NCI-H2029 (cell line): Measurements from ENCODE around the gene CCDC78.

Experiments
- DNase-seq: peaks from one replicate; lab custom pipeline; 2025; lab: John Stamatoyannopoulos, UW

CCDC78 gene

GRCh38 chr16:710500-711075 lies 15.7 kb downstream of the CCDC78 start:
- no peak for DNase-seq

GRCh38 chr16:709566-710499 lies 16.4 kb downstream of the CCDC78 start:
- DNase-seq = peak; percentile 51

- no peak for DNase-seq
Observed at GRCh38 chr16:708959-709358, 17.3 kb downstream of the CCDC78 start.

- no peak for DNase-seq
Observed at GRCh38 chr16:708019-708418, 18.2 kb downstream of the CCDC78 start.

GRCh38 chr16:707062-707538 lies 19.1 kb downstream of the CCDC78 start:
- DNase-seq = no peak

GRCh38 chr16:706189-707061 lies 19.8 kb downstream of the CCDC78 start:
- DNase-seq = no peak

GRCh38 chr16:705431-706188 lies 20.6 kb downstream of the CCDC78 start, which contains the start of gene FBXL16:
Gene FBXL16 (minus strand): TSS chr16:705801. CDS start chr16:697405, 8,396 bp downstream.
- DNase-seq = no peak

GRCh38 chr16:704552-705380 lies 21.5 kb downstream of the CCDC78 start:
- no peak for DNase-seq

GRCh38 chr16:704047-704446 lies 22.2 kb downstream of the CCDC78 start:
- no peak for DNase-seq

GRCh38 chr16:703406-703805 lies 22.8 kb downstream of the CCDC78 start:
- DNase-seq = no peak

GRCh38 chr16:702341-702740 lies 23.9 kb downstream of the CCDC78 start:
- DNase-seq = no peak

GRCh38 chr16:700684-701584 lies 25.3 kb downstream of the CCDC78 start:
- no peak for DNase-seq

- no peak for DNase-seq
Observed at GRCh38 chr16:698911-699671, 27.2 kb downstream of the CCDC78 start.

GRCh38 chr16:695355-696089 lies 30.7 kb downstream of the CCDC78 start:
- DNase-seq = peak; percentile 90

- DNase-seq = no peak
Observed at GRCh38 chr16:694863-695354, 31.3 kb downstream of the CCDC78 start.

GRCh38 chr16:694187-694862 lies 31.9 kb downstream of the CCDC78 start:
- no peak for DNase-seq

GRCh38 chr16:693766-694165 lies 32.5 kb downstream of the CCDC78 start:
- no peak for DNase-seq
